Measurements from ENCODE around the gene MEOX1.
"Not testable (repeated sequence)": the region's sequence is repeated elsewhere in the genome, so short reads cannot be mapped to it uniquely, and the experiment has no call there.

The MEOX1 gene

DNA sequence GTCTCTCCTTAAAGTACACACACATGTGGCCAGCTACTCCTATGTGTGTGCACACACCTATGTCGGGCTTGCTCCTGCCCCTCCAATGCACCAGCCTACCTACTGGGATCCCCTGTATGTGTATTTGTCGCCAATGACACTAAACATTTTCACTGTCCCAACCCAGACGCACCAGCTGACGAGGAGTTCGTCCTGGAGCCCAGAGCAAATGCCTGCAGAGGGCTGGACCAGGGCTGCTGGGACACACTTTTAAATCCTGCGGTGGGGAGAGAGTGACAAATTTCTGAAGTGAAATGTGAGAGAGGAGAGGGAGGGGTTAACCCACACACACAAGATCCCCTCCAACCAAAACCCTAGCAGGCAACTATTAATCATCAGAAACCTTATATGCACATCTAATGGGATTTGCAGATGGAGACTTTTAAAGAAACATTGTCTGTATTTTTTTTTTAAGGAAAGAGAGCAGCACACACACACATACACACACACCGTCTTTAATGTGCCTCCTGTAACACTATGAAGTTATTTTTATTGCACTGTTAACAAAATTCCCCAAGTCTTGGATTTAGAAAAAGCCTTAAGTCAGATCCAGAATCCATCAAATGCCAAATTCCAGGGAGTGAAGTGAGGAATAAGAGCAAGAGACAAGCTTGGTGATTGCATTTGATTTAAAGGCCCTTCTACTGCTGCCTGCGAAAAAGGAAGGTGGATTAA is at the start of gene MEOX1:
Gene MEOX1 (minus strand): TSS at position 224 of the 714 bp plus-strand sequence. CDS start 388 bp downstream, outside the sequence.
- DNase-seq (ENCODE audit: low spot score) = peak; percentile 20

DNA sequence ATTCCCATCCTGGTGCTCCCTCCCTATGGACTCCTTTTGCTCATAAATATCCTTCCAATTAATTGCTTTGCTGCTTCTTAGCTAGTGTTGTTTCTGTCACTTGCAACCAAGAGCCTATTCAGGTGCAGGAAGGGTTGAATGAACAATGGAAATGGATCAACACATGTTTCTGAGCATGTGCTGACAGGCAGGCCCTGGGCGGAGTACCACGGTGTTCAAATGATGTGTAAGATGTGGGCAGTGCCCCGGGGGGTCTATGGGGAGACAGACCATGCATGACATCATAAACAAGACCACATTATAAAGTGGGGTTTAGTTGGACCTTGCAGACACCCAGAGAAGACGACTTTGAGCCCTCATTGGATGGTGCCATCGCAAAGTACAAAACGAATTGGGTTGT is 48.4 kb upstream of the MEOX1 start:
- DNase-seq (ENCODE audit: low spot score) = no peak

DNA sequence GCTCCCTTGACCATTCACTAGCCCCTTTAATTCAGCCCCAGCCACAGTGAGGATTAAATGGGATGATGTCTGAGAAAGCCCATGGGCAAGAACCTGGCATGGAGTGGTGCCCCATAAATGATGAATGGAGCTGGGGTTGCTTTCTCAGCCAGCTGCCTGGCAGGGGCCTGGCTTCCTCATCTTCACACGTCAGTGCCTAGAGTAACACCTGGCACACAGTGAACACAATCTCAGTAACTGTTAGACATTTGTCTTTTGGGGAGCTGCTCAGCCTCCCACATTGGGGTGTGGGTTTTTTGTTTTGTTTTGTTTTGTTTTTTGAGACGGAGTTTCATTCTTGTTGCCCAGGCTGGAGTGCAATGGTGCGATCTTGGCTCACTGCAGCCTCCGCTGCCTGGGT is 47.5 kb upstream of the MEOX1 start:
- DNase-seq (ENCODE audit: low spot score) = no peak

DNA sequence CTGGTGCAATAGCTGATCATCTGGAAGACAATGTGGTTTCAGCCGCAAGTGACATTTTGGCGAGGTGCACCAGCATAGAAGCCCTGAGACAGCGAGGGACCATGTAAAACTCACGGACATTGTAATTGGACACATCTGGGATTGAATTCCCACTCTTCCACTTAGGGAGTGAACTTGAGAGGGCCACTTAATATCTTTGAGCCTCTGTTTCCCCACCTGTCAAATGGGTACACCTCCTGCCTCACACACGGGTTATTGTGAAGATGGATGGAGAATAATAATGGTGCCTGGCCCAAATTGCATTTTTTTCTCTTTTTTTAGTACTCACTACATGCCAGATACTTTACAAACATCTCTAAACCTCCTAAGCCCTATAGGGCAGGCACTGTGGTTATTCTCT is 45.5 kb upstream of the MEOX1 start:
- no peak for DNase-seq (ENCODE audit: low spot score)

DNA sequence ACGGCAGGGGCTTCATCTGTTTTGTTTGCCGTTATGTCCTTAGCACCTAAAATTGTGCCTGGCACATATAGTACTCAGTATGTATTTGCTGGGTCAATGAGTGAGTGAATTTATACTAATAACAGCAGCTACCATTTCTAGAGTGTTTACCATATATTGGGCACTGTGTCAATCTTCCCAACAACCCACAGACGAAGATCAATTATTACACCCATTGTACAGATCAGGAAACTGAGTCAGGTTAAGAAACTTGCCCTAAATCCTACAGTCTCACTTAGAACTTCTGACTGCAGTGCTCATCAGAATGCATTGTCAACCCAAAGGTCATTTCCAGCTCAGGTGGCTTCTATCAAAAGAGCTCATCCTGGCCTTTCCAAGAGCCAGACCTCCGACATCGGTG is 44.5 kb upstream of the MEOX1 start:
- DNase-seq (ENCODE audit: low spot score) = no peak

DNA sequence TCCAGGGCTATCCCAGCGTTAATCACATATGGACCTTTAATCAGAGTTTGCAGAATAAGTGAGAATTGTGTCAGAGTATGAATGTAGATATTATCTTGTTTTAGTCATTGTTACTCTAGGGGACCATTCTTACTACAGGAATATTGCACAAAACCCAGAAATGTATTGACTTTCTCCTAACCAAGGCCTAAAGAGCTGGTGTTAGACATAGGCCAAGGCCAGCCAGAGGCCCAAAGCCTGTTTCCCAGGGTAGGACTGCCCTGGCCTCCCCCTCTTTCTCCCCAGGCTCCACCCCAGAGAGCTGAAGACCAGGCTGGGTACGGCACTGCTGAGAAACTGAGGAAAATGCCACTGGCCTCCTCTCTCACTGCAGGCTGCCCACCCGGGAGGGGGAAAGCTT is 41.9 kb upstream of the MEOX1 start:
- no peak for DNase-seq (ENCODE audit: low spot score)

DNA sequence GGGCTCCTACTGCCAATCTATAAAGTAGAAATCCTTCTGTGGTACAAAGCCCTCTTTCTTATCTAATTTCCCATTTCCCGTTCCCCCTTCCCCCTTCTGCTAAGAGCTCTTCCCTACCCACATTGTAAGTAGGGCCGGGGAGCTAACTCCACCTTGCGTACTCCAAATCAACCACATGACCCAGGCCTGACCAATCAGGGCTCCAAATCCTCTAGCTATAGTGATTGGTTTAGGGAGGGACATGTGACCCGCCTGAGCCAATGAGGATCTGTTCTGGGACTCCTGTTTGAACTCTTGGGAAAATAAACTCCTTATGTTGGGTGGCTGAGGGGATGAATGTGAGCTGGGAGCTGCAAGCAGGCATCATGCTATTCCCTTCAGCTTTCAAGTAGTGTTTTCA is 40.9 kb upstream of the MEOX1 start:
- no peak for DNase-seq (ENCODE audit: low spot score)

DNA sequence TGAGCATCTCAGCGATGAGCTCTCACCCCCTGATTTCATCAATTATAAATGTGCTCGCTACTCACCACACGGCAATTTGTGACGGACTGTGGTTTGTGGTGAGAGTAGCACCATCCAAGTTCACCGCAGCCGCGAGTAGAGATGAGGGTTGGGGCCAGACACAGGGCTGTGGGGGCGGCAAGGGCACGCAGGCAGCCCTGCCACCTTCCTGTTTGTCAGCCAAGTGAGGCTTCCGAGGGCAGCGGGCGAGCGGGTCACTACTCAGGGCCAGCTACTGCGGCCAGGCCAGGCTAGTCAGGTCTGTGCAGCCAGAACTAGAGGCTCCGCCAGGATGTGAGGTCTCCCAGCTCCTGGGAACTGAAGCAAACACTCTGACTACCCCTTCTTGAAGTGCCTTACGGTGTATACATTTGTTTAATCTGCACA is 39.6 kb upstream of the MEOX1 start:
- peak; percentile 30 for DNase-seq (ENCODE audit: low spot score)

DNA sequence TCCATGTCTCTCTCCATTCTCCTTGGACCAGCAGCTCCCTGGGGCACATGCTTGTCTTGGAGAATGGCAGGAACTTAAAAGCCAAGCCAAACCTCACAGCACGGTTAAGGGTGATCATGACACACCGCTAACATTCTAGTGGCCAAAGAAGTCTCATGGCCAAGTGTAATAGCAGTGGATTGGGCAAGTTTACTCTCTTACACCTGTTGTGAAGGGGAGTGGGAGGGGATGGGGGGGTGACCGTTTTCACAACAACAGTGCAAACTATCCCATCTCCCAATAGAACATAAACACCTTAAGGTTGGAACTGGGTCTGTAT is 37.7 kb upstream of the MEOX1 start:
- DNase-seq (ENCODE audit: low spot score) = no peak

DNA sequence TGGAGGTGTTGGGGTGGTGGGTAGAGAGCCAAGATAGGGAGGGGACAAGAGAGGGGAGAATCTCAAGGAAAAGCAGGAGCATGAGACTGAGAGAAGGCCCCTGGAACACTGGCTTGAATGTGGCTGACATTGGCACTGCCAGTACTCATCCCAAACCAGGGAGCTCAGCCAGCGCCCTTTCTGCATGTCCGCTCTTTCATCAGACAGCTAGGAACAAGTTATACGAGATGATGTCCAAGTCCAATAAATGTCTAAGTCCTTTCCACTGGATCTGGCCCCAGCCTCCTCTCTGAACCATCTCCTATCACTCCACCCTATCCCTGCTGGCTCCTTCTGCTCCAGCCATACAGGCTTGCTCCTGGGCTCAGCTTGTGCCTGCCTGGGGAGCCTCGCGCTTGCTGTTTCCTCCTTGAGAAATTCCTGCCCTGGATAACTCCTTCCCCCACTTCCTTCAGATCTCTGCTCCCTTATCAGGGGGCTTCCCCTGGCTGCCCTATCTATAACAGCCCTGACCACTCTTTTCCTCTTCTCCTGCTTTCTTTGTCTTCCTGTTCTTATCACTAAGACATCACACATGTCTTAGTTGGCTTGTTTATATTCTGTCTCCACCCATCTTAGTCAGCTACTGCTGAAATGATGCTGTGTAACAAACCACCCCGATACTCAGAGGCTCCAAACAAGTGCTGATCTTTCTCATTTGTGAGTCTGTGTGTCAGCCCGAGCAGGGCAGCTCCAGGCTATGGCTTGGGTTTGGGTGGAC is 37.1 kb upstream of the MEOX1 start:
- no peak for DNase-seq (ENCODE audit: low spot score)

DNA sequence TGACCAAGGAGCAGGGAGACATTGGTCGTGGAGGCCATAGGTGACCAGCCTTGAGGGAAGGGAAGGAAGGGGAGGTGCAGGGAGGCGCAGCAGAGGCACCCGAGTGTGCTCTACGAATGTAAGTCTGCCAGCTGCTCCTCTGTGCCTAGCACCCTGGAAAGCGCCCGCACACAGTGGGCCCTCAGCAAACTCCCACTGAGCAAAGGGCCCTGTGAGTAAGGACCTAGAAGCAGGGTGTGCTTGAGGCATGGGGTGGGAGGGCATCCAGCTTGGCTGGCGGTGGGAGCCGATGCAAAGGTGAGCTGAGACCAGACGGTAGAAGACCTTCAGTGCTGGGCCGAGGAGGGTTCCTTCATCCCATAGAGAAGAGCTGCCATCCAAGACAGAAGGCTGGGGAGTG is 36.2 kb upstream of the MEOX1 start:
- no peak for DNase-seq (ENCODE audit: low spot score)

DNA sequence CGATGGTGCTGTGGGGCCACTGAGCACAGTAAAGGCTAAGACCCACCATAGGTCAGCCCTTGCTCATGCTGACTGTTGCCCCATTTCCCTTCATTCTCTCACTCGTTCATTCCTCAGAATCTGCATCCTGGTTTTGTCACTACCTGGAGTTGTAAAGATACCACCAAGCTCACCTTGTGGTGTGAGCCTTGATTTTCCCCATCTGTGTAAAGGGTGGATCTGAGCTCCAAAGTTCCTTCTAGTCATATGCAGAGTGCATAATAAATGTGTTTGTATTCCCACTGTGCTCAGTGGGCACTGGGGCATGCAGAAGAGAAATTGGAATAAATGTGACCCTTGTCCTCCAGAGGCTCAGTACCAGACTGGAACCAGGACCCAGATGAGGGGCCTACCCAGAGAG is 35.2 kb upstream of the MEOX1 start:
- no peak for DNase-seq (ENCODE audit: low spot score)

DNA sequence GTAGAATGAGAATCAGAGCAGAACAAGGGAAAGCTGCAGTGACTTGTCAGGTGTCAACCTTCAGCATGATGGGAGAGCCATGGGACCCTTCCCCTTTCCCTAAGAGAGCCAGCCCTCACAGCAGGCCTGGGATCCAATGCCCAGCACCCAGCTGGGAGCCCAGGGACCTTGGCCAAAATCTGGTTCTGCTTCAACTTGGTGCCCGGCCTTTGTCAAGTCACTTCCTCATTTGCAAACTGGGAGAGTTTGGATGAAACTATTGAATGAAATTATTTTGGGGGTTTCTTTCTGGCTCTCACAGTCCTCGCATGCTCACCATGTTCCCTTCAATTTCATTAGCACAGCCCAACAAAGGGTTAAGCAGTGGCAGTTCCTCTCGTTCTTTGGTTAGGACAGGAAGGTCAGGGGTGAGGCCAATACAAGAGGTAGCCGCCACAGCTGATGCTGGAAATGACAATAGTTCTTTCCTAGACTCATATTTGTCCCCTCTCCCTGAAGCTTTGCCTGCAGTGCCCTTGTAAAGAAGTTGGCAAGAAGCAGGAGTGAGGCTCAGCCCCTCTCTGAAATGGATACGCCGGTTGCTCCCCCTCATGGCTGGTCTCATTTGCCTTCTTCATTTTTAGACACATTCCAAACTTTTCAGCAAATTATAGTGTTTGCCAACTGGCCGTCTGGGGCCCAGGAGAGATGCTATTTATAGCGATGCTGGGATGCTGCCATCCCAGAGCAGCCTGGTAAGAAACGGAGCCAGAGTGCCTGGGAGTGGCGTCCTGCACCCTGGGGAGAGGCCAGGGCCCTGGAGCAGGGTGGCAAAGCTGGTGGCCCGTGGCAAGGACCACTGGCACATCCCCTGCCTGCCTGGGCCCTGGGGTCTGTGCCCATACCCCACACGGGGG is 34.5 kb upstream of the MEOX1 start:
- no peak for DNase-seq (ENCODE audit: low spot score)

DNA sequence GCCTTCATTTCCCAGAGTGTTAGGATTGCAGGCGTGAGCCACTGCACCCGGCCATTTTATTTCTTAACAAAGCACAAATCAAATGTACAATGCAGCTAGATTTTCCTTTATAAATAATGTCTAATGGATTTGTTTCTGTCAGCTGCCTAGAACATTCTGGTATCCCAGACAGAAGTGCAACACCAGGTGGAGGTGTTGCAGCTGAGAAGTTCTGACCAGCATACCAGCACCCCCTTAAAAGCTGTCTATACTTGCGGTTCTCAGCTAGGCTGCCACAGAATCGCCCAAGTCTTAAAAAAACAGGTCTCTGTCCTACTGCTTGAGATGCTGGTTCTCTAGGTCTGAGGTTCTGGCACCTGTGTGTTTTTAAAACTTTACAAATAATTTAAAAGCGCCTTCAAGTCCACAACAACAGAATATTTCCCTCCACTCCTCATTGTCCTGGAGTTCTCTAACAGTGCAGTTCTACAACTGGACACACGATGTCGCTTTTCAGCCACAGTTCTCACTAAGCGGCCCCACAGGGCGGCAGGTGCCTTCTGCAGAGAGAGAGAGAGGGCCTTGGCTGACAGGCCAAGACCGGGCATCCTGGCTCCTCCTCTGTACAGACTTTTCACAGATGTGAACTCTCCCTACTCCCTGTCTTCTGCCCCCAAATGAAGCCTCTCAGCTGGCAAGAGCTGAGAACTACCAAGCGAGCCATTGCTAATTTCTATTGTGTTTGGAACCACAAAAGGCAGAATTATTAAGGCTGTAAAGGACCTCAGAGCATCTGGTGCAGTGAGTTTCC is 32.6 kb upstream of the MEOX1 start:
- DNase-seq (ENCODE audit: low spot score) = peak; percentile 80

DNA sequence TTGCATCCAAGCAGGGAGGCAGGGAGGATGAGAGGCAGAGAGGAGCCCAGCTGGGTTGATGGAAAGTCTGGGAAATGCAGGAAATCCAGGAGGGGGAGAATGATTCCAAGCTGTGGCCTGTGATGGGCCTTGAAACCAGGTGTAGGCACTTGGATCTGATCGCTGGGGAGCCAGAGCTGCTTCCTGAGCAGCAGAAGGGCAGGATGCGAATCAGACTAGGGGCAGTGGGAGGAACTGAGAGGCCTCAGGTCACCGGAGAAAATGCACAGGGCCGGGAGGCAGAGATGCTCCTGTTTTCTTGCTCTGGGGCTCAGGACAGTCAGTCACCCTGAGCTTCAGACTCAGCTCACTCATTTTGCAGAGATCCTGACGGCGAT is 29.6 kb upstream of the MEOX1 start:
- DNase-seq (ENCODE audit: low spot score) = no peak

DNA sequence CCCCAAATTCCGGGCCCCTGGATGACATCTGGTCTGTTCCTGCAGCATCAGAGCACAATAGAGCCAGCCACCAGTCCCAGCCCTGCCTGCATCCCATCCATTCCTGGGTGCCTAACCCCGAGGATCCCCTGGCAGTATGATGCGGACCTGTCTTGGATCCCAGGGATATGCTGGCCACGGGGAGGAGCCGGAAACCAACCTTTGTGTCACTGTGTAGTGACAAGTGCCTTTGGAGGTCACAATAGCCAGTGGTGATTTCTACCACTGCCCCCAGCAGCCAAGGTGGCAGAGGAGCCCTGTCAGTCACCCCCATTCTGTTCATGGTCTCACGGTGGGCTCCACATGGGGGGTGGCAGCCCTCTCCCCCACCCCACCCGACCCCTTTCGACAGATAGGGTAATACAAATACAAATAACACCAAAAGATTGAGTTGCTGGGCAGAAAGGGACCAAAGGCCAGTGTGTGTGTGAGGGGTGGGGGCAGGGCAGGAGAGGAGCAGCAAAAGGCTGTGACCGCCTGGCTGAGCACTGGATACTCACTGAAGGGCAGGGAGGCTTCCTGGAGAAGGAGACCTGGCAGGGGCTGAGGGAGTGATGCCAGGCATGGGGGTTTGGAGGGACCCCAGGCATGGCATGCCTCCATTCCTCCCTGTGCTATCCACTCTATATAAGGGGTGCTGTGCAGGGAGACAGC is 29.0 kb upstream of the MEOX1 start:
- no peak for DNase-seq (ENCODE audit: low spot score)

DNA sequence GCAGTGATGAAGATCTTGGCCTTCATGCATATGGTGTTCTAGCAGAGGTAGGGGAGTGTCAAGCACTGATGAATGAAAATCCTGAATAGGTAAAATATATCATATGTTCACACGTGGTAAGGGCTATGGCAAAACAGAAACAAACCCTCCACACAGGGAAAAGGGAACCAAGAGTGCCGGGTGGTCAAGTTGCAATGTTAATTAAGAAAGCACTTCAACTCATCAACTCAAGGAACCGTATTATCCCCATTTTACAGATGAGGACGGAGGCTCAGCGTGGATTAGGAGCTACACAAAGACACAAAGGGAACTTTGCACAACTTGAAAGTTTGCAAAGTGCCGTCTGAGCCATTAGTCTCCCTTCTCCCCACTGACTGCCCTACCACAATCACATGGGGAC is 28.1 kb upstream of the MEOX1 start:
- no peak for DNase-seq (ENCODE audit: low spot score)

DNA sequence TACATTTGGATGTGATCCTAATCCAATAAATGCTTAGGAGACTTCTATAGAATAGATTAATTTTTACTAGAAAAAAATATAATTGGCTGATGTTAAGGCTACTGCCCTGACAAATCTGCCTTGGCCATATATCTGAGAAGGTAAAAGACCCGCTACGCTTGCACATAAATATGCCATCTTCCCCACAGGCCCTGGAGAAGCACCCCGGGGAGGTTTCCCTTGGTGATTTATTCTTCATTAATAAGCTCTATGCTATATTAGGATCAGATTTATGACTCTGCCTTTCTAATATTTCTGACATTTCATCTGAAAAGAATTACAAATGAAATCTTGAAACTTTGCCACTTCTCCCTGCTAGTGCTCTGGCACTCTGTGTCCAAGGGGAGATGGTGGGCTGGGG is 27.4 kb upstream of the MEOX1 start:
- DNase-seq (ENCODE audit: low spot score) = no peak

DNA sequence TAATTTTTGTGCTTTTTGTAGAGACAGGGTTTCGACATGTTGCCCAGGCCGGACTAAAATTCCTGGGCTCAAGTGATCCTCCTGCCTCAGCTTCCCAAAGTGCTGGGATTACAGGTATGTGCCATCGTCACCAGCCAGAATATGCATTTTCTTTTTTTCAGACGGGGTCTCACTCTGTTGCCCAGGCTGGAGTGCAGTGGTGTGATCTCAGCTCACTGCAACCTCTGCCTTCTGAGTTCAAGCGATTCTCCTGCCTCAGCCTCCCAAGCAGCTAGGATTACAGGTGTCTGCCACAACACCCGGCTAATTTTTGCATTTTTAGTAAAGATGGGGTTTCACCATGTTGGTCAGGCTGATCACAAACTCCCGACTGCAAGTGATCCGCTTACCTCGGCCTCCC is 25.2 kb upstream of the MEOX1 start:
- DNase-seq (ENCODE audit: low spot score) = not testable (repeated sequence)

DNA sequence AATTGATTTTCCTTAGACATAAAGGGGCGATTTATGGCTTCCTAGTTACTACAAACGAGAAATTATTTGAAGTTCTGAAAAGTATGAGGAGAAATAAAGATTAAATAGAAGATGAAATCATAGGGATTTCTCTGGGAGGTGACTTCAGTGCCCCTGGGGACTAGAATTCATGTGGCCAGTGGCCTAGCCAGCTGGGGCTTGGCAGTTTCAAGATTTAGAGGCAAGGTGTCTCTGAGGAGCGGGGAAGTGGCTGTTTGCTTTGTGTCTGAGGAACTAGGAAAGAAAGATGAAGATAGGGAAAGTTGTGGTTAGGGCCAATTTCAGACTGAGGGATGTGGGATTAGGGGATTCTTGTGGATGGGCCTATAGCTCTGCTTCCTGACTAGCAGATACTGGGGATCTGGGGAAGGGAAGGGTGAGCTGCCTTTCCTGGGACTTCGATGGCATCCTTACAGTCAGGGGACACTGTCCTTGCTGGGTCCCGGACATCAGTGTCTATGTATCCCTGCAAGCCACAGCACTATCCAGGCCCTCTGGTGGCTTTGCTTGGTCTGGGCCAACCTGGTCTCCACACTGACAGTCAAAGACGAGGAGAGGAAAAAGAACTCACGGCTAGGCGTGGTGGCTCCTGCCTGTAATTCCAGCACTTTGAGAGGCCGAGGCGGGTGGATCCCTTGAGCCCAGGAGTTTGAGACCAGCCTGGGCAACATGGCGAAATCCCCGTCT is 22.4 kb upstream of the MEOX1 start:
- no peak for DNase-seq (ENCODE audit: low spot score)

DNA sequence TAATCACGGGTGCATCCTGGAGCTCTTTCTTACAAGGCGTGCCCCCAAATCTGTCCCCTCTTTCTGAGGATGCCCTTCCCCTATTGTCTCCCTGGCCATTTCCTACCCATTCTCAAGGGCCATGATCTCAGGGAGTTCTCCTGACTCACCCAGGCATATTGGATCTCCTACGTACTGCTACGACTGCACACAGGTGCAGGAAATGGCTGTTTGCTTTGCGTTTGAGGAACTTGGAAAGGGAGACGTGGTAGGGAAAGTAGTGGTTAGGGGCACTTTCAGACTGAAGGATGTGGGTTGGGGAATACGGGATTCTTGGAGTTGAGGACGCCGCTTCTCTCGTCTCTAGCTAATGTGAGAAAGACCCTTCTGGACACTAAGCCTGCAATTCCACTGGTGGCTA is 18.7 kb upstream of the MEOX1 start:
- no peak for DNase-seq (ENCODE audit: low spot score)
